Calu3 (cell line): ENCODE results near the gene CFAP57. TPM values are rescaled to one million over a fixed set of nuclear protein-coding genes. Genes with fewer than 3 reads are reported as not detected.

Source experiments
- BruUV-seq: library from RNA; stranded (reverse); fragments of 400-500 nt; replicated peaks from 2 replicates; lab custom pipeline; 2021; lab: Mats Ljungman, UMichigan
- CTCF ChIA-PET: fragments of 300-600 bp; sonication (Branson Sonifier 250); formaldehyde crosslinking; loops from one replicate; lab custom pipeline; 2022; ENCODE audit warnings: antibody characterized with exemption; lab: Charles Lee
- DNase-seq: peaks from one replicate; pipeline ENCODE4 v3.0.0; 2022
- H3K27ac Mint-ChIP-seq: one replicate; pipeline ENCODE4 v1.8.0; 2022; ENCODE audit warnings: mixed read lengths; ENCODE audit not compliant: unreplicated experiment
- H3K27me3 Mint-ChIP-seq: one replicate; pipeline ENCODE4 v1.8.0; 2022; ENCODE audit warnings: mixed read lengths; ENCODE audit not compliant: unreplicated experiment
- H3K36me3 Mint-ChIP-seq: one replicate; pipeline ENCODE4 v1.8.0; 2022; ENCODE audit warnings: mild to moderate bottlenecking, moderate library complexity, mixed read lengths; ENCODE audit not compliant: insufficient read depth, unreplicated experiment
- H3K4me1 Mint-ChIP-seq: one replicate; pipeline ENCODE4 v1.8.0; 2022; ENCODE audit warnings: mild to moderate bottlenecking, low read depth, mixed read lengths; ENCODE audit not compliant: unreplicated experiment
- H3K4me3 Mint-ChIP-seq: one replicate; pipeline ENCODE4 v1.8.0; 2022; ENCODE audit warnings: mild to moderate bottlenecking, low read depth, moderate library complexity, mixed read lengths; ENCODE audit not compliant: unreplicated experiment
- H3K9me3 Mint-ChIP-seq: one replicate; pipeline ENCODE4 v1.8.0; 2022; ENCODE audit warnings: low read depth, mixed read lengths; ENCODE audit not compliant: unreplicated experiment
- CTCF ChIP-seq: fragments of 200-600 bp; IDR thresholded peaks from one replicate; pipeline ENCODE4 v1.8.0; 2022; ENCODE audit warnings: antibody characterized with exemption; ENCODE audit not compliant: unreplicated experiment
- intact Hi-C: fragments of 100-400 bp; cut with micrococcal nuclease; formaldehyde crosslinking; loops from one replicate; pipeline ENCODE4 v1.10.0; 2022; ENCODE audit not compliant: unreplicated experiment
- total RNA-seq: library from RNA; stranded (reverse); gene quantifications from 2 replicates; pipeline ENCODE4 v1.2.3, GENCODE V29; 2022

The CFAP57 gene
- total RNA-seq, 1 experiment from 2014 or later, result 0.26 TPM

GRCh38 chr1:43271186-43272118 is 99.3 kb downstream of the CFAP57 start:
- no peak for TF ChIP-seq CTCF
- Mint-ChIP-seq H3K4me1 (peaks cover 31% of the 10 kb centered on the region), H3K27me3 (no peaks in the 10 kb centered on the region), H3K9me3 (no peaks in the 10 kb centered on the region), H3K4me3 (peak overlapping the region; percentile 82), H3K27ac (peak overlapping the region; percentile 92), H3K36me3 (peaks cover 36% of the 10 kb centered on the region)
- no peak for DNase-seq
- intact Hi-C loops, result loop anchor here (2.0 kb wide), 1 partner anchor 13 kb away; the partner anchor contains the start of gene C1orf210
- TSS peak; percentile 81 for BruUV-seq
- CTCF ChIA-PET, result interaction anchor here (0.9 to 1.3 kb wide), 3 partner anchors 14 to 77 kb away, joined by 3 to 4 read pairs (median 3); partner anchors contain the start of gene C1orf210

- H3K9me3 Mint-ChIP-seq, result no peaks in the 10 kb centered on the region
- H3K4me1 Mint-ChIP-seq, result peaks cover 31% of the 10 kb centered on the region
- BruUV-seq, result no TSS peak
- no peak overlapping the region for H3K27ac Mint-ChIP-seq
- H3K27me3 Mint-ChIP-seq, result no peaks in the 10 kb centered on the region
- intact Hi-C loops, result no loop called here
- H3K4me3 Mint-ChIP-seq, result no peak overlapping the region
- CTCF ChIA-PET, result no interaction called here
- no peak for TF ChIP-seq CTCF
- no peak for DNase-seq
- H3K36me3 Mint-ChIP-seq, result peaks cover 36% of the 10 kb centered on the region
Measured at GRCh38 chr1:43272161-43272560, 100.0 kb downstream of the CFAP57 start.

- no peak for DNase-seq
- no peak overlapping the region for H3K4me3 Mint-ChIP-seq
- H3K27ac Mint-ChIP-seq, result no peak overlapping the region
- H3K9me3 Mint-ChIP-seq, result no peaks in the 10 kb centered on the region
- BruUV-seq, result no TSS peak
- H3K36me3 Mint-ChIP-seq, result peaks cover 36% of the 10 kb centered on the region
- no peaks in the 10 kb centered on the region for H3K27me3 Mint-ChIP-seq
- H3K4me1 Mint-ChIP-seq, result peaks cover 31% of the 10 kb centered on the region
- CTCF ChIA-PET, result no interaction called here
- intact Hi-C loops, result no loop called here
- TF ChIP-seq CTCF, result no peak
Measured at GRCh38 chr1:43272576-43273571, 100.7 kb downstream of the CFAP57 start.

- Mint-ChIP-seq H3K27me3 (no peaks in the 10 kb centered on the region), H3K4me1 (peaks cover 31% of the 10 kb centered on the region), H3K4me3 (no peak overlapping the region), H3K36me3 (peaks cover 36% of the 10 kb centered on the region), H3K27ac (no peak overlapping the region), H3K9me3 (no peaks in the 10 kb centered on the region)
- TF ChIP-seq CTCF, result no peak
- intact Hi-C loops, result no loop called here
- no peak for DNase-seq
- no TSS peak for BruUV-seq
- CTCF ChIA-PET, result no interaction called here
Measured at GRCh38 chr1:43273708-43274107, 101.6 kb downstream of the CFAP57 start.
